HG02852 (cell line): Measurements from ENCODE around the gene ZNF584.
"Not testable (repeated sequence)": the region's sequence is repeated elsewhere in the genome, so short reads cannot be mapped to it uniquely, and the experiment has no call there.

Experiments
- ATAC-seq: cut with Tn5 transposase; IDR thresholded peaks from one replicate; pipeline ENCODE4 v1.9.1; 2021; ENCODE audit warnings: mild to moderate bottlenecking, moderate library complexity; ENCODE audit not compliant: unreplicated experiment

Gene ZNF584

DNA sequence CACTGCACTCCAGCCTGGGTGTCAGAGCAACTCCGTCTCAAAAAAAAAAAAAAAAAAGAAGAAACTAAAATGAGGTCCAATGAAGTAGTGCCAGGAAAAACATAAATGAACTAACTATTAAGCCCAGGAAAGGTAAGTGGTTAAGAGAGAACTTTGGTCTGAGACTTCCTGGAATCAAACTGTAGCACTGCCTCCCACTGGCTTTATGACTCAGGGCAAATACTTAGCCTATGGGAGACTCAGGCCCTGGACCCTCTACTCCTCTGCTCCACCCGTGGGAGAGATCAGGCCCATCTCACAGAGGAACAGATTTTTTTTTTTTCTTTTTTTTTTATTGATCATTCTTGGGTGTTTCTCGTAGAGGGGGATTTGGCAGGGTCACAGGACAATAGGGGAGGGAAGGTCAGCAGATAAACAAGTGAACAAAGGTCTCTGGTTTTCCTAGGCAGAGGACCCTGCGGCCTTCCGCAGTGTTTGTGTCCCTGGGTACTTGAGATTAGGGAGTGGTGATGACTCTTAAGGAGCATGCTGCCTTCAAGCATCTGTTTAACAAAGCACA, 4.5 kb upstream of the ZNF584 start:
- not testable (repeated sequence) for ATAC-seq

DNA sequence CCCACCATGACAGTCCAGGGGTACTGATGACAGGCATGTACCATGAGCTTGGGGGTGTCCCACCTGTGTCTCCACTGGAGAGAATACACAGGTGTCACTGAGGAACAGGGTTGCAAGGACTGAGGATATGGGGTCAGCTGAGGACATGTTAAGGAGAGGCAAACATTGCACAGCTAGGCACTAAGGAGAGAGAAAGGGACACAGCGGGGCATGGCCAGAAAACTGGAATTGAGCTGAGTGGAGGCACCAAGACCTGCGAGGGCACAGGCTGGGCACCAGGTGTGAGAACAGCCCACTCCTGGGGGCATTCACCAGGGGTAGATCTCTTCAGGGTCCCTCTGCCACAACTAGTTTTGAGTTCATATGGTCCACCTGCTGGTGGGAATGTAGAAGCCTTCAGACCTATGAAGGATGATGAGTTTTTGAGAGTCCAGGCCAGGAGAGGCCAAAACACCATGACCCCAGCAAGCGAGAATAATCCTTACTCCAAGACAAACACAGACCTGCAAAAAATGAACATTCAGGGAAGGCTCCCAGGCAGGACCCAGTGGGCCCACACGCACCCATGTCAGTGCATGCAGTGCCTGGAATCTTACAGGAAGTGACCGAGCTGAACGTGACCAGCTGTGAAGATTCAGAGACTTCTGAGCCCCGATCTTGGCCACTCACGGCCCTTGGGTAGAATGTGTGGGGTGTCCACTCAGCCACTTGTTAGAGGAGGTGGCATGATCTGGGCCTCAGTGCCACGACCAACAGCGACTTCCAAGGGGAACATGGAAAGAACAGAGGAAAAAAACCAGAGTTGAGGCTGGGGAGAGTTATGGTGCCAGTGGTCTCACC, 1.4 kb upstream of the ZNF584 start:
- ATAC-seq = no peak

DNA sequence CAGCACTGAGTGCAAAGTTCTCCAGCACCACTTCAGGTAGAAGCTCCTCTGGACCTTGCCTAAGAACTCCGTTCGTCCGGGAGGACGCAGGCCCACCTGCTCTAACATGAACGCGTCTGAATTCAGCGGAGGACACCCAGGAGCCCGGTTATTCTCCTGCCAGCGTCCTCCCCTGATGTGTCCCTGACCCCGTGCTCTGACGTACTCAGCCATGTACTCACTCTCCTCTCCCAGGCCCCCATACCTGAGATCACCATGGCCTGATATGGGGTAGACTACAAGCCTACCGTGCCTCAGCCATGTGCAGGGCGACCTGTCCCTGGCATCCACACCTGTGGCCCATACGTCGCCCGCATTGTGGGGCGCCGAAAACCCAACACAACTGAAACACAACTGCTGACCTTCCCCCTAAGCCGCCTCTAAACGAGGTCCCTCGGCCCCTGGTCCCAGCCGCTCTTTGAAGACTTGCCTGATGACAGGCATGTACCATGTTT, 744 bp upstream of the ZNF584 start:
- ATAC-seq = no peak

DNA sequence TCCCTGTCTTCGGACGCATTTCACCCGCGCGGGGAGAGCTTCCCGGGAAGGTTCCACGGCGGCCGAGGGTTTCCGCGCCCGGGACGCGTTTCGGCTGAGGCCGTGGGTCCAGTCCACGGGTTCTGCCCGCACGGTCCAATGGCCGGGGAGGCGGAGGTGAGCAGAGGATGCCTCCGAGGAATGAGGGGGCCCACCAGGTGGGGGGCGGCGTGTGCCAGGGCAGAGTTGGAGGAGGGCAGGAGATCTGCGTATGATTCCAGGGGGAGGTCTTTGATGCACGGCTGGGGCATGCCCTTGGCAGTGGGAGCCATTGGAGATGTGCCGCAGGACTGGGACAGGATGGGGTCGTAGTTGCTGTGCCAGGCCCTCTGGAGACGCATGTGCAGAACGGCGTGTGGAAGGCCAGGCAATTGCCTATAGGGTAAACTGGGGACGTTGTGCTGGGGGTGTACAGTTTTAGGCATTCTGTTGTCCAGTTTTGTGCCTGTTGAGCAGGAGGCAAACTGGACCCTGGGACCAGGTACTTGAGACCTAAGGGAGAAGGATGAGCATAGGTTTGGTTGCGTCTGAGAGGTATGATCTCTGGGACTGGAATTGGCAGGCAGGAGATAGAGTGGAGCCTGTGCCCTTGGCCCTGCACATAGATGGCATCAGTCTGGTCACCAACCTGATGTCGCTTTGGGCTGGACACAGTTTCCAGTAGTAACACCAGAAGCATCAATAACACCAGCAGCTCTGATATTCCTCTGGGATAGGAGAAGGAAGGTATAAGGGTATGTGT, 751 bp downstream of the ZNF584 start:
- ATAC-seq = no peak

DNA sequence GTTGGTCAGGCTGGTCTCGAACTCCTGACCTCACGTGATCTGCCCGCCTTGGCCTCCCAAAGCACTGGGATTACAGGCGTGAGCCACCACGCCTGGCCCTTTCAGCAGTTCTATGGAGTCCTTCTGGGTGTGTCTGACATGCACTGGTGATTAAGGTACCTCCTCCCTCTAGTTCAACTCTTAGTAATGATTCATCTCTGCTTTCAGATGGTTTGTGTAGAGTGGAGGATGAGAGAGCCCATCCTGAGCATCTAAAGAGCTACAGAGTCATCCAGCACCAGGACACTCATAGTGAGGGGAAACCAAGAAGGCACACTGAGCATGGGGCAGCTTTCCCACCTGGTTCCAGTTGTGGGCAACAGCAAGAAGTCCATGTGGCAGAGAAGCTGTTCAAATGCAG, 8.2 kb downstream of the ZNF584 start:
- no peak for ATAC-seq

DNA sequence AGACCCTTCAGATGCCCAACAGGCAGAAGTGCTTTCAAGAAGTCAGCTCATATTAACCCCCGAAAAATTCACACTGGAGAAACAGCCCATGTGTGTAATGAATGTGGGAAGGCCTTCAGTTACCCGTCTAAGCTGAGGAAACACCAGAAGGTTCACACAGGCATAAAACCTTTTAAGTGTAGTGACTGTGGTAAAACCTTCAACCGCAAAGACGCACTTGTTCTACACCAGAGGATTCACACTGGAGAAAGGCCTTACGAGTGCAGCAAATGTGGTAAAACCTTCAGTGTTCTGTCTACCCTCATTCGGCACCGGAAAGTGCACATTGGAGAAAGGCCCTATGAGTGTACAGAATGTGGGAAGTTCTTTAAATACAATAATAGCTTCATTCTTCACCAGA, 8.6 kb downstream of the ZNF584 start:
- ATAC-seq = no peak

DNA sequence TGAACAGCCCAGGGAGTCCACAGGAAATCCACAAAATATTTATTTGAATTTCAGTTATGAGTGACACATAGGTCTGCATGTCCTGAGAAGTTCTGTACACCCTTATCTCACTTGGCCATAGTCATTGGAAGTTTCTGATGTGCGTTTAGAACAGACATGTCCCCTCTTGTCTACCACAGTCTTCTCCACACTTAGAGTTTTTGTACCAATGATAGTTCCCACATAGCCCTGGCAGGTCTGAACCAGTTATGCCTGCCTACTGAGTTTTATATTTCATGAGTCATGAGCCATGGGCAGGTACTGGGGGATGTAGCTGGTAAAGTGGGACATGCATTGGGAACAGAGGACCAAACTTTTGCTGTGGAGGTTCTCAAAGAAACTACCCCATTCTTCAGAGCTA, 20.2 kb downstream of the ZNF584 start:
- ATAC-seq = no peak

DNA sequence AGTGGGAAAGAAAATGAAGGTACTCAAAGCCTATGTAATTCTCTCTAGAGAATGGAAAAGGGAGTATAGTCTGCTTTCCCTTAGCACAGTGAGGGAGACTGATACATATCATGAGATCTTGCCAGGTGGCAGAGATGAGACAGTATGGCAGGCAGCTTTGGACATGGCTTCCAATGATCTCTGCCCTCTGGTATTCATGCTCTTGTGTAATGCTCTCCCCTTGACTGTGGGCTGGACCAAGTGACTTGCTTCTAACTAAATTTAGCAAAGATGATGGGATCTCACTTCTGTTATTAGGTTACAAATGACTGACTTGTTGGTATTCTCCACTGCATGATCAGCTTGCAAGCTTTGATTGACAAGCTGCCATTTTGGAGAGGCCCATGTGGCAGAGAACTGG, 21.3 kb downstream of the ZNF584 start:
- ATAC-seq = no peak

DNA sequence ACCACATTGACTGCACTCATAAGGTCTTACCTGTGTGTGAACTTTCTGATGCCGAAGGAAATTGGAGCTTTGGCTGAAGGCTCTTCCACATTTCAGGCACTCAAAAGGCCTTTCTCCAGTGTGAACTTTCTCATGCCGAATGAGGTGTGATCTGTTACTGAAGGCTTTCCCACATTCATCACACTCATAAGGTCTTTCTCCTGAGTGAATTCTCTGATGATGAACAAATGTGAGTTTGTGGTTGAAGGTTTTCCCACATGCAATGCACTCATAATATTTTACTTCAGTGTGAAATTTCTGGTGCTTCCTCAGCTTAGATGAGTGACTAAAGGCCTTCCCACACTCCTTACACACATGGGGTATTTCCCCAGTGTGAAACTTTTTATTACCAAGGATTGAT, 25.8 kb downstream of the ZNF584 start:
- ATAC-seq = no peak

DNA sequence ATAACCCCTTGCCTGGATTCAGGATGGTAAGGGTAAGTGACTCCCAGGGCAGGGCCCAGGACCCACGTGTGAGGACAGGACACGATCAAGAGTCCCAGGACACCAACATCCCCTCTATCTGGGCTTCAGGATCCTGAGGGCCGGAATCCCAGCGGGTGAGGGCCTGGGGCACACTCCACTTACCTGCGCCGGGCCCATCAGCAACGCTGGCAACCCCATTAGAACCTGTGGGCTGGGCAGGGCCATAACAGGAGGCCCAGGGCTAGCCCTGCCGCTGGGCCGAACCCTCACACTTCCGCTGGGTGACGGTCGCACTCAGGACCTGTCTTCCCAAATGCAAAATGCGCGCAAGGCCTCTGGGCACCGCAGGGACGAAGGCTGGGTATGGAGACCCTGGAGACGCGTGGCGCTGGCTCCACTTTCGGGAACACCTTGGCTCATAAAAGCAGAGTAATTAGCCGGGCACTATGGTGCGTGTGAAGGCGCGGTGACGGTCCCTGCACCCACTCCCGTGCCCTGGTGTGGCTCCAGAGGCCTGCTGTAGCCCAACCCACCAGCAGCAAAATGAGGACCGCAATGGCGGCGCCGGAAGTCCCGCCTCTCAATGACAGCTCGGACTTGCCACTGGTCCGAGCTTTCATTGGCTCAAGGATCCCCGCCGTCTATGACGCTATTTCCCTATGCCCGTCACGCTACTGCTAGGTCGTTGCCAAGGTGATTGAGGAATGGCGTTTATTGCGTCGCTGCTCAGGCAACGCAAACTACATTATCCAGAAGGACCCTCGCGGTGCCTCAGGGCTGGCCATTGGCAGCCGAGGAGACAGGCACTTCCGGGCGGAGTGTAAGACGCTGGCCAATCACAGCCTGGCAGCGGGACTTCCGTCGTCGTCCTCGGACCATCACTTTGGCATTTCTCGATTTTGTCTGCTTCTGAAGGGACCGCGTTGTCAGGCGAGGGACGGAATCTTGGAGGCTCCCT, 31.4 kb downstream of the ZNF584 start, which contains the start of gene ZNF132:
TSS of gene ZNF132 (minus strand) at position 578 of the 979 bp plus-strand sequence. CDS start at position 246, 332 bp downstream.
- peak; percentile 94 for ATAC-seq

DNA sequence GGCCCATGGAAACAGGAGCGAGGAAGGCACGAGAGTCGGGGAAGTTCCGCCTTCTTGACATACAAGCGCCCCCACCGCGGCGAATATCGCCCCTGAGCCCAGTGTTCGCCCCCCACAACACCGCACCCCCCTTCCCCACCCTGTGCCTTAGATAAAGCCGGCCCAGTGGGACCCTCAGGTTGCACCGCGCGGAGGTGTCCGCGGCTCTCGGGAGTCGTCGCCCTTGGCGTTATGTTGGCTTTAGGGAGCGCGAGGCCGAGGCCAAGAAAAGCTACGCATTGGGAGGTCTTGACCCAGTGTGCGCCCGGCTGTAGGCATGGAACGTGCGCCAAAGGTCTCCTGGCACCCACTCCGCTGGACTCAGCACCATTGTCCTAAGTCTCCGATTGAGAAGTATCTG, 32.1 kb downstream of the ZNF584 start:
- ATAC-seq = no peak

DNA sequence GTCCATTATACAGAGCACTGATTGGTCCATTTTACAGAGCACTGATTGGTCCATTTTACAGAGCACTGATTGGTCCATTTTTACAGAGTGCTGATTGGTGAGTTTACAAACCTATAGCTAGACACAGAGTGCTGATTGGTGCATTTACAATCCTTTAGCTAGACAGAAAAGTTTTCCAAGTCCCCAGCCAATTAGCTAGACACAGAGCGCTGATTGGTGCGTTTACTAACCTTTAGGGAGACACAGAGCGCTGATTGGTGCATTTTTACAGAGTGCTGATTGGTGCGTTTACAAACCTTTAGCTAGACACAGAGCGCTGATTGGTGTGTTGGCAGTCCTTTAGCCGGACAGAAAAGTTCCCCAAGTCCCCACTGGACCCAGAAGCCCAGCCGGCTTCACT, 34.5 kb downstream of the ZNF584 start:
- not testable (repeated sequence) for ATAC-seq

DNA sequence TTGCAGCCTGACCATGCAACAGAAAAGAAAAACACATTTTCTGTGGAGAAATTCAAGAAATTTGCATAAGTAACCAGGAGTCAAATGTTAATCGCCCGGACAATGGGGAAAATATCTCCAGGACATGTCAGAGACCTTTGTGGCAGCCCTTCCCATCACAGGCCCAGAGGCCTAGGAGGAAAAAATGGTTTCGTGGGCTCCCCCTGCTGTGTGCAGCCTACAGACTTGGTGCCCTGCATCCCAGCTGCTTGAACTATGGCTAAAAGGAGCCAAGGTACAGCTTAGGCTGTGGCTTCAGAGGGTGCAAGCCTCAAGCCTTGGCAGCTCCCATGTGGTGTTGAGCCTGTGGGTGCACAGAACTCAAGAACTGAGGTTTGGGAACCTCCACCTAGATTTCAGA, 40.4 kb downstream of the ZNF584 start:
- ATAC-seq = not testable (repeated sequence)

DNA sequence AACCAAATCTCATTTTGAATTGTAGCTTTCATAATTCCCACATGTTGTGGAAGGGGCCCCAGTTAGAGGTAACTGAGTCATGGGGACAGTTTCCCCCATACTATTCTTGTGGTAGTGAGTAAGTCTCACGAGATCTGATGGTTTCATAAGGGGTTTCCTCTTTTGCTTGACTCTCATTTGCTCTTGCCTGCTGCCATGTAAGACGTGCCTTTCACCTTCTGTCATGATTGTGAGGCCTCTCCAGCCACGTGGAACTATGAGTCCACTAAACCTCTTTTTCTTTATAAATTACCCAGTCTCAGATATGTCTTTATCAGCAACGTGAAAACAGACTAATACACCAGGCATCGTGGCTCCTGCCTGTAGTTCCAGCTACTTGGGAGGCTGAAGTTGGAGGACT, 41.5 kb downstream of the ZNF584 start:
- ATAC-seq = not testable (repeated sequence)

DNA sequence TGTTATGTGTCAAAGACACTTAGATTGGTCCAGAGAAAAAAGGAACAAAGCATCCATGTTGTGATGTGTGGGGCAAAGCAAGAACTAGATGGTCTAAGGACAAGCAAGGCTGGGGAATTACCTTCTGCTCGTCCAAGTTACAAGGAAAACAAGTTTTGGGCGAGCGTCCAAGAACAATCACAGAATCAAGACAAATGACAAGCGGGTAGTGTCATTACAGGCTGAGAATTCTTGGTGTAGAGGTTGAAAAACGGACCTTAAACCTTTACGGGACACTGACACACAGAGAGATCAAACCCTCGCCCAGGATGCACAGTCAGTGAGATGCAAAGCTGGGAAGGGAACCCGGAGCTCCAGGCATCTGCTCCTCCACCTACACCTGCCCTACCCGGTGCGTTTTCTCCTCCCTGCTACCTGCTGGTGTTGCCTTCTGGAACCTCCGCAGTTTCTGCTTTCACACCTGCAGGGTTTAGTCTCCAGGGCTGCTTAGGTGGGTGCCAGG, 42.5 kb downstream of the ZNF584 start:
- no peak for ATAC-seq

DNA sequence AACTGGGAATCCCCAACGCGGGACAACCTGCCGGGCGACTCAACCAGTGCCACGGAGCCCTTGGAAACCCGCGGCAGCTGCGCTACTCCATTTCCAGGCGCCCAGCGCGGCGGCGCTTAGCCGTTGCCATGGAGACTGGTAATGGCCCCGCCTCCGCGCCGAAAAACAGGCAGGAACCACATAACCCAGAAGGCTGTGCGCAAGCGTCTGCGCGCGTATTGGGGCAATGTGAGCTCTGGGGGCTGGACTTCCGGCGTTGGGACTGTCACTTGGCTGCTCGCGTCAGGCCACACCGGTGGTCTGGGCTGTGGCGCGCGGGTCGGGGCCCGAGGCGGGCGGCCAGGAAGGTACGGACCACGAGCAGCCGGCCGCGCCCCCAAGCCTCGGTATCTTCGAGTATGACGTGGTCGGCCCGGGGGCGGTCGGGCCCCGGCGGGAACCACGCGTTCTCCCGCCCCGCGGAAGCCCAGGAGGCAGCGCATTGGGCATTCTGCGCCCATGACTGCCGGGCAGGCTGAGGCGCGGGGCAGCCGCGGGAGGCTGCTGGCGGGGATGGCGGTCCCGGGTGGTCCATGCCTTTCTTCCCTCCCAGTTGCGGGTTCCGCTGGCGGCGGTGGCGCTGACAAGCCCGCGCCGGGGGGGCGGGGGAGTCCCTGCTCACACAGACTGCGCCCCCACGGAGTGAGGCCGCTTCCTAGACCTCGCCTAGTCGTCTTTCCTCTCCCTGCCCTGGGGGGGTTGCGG, 43.1 kb downstream of the ZNF584 start, which contains the start of gene ZNF324B:
TSS of gene ZNF324B (plus strand) at position 265 of the 744 bp plus-strand sequence. CDS start 2,080 bp downstream, outside the sequence.
- peak; percentile 95 for ATAC-seq

DNA sequence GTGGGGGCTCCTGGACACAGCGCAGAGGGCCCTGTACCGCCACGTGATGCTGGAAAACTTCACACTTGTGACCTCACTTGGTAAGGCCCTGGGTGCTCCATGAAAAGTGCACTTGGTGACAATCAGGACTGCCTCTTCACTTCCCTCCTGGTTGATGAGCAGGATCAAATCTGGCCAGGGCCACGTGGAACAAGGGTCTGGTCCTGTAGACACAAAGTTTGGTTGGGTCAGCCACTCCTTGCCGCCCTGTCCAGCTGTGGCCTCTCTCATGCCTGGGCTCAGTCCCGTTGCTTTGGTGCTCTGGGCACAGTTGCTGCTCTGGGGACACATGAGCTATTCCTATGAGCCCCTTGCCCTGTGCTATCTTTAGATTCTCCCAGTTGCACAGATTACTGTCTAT, 45.3 kb downstream of the ZNF584 start:
- no peak for ATAC-seq

DNA sequence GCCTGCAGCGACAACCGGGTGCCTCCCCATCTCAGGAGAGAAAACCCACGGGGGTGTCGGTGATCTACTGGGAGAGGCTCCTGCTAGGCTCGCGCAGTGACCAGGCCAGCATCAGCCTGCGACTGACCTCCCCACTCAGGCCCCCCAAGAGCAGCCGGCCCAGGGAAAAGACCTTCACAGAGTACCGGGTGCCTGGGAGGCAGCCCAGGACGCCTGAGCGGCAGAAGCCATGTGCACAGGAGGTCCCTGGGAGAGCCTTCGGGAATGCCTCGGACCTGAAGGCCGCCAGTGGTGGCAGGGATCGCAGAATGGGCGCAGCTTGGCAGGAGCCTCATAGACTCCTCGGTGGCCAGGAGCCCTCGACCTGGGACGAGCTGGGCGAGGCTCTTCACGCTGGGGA, 46.9 kb downstream of the ZNF584 start:
- no peak for ATAC-seq

DNA sequence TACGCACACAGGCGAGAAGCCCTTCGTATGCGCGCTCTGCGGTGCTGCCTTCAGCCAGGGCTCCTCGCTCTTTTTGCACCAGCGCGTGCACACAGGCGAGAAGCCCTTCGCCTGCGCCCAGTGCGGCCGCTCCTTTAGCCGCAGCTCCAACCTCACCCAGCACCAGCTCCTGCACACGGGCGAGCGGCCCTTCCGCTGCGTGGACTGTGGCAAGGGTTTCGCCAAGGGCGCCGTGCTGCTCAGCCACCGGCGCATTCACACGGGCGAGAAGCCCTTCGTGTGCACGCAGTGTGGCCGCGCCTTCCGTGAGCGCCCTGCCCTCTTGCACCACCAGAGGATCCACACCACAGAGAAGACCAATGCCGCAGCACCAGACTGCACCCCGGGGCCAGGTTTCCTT, 47.7 kb downstream of the ZNF584 start:
- no peak for ATAC-seq
